ENCODE measurements around the gene ADAMTS20. TPM values are rescaled to one million over a fixed set of nuclear protein-coding genes. Genes with fewer than 3 reads are reported as not detected.
A peak's percentile ranks its signal among the peaks of the same experiment; 100 is the strongest.

ADAMTS20 gene
- total RNA-seq, 1 experiment from 2014 or later: 0.17 TPM

DNA sequence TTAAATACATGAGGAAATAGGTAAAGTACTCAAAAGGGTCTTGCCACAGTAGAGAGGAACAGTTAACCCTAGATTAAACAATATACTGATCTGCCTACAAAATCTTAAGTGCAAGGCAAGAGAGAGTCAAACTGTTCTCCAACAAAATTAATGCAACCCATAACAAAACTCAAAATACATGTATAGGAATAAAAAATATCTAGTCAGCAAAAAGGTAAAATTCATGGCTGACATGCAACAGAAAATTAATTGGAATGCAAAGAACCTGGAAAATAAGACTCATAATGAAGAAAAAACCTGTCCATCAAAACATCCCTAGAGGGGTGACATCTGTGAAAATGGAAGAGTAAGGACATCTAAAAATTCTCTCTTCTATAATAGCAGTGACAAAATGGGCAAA is 173.6 kb downstream of the ADAMTS20 start:
- TF ChIP-seq, protein P1, sequence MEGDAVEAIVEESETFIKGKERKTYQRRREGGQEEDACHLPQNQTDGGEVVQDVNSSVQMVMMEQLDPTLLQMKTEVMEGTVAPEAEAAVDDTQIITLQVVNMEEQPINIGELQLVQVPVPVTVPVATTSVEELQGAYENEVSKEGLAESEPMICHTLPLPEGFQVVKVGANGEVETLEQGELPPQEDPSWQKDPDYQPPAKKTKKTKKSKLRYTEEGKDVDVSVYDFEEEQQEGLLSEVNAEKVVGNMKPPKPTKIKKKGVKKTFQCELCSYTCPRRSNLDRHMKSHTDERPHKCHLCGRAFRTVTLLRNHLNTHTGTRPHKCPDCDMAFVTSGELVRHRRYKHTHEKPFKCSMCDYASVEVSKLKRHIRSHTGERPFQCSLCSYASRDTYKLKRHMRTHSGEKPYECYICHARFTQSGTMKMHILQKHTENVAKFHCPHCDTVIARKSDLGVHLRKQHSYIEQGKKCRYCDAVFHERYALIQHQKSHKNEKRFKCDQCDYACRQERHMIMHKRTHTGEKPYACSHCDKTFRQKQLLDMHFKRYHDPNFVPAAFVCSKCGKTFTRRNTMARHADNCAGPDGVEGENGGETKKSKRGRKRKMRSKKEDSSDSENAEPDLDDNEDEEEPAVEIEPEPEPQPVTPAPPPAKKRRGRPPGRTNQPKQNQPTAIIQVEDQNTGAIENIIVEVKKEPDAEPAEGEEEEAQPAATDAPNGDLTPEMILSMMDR (conservative IDR thresholded peaks at IDR 0.05; ENCODE audit: low read depth, low read length): no peak
- TF ChIP-seq EZH2 (IDR thresholded peaks at IDR 0.05; ENCODE audit: borderline replicate concordance, low read depth, low read length, poor library complexity, severe bottlenecking): no peak
- CTCF ChIA-PET: no interaction called here

DNA sequence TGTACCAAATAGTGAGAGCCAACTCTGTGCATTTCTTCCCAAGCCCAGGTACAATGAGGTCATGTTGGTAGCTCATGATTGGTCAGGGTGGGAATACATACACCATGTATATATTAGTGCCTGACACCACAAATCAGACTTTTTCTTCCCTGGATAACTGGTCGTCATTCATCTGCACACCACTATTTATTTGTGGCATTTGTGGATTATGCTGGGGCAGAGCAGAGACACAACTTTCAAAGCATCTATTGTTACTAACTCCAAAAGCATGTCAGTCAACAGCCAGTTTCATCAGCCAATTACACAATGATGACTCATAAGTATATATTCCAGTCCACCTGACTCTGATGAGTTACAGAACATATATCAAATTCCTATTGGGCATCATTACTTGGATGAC is 181.7 kb downstream of the ADAMTS20 start:
- no peaks in the 10 kb centered on the region for H3K4me1 ChIP-seq (ENCODE audit: insufficient read depth, low read length, poor library complexity, severe bottlenecking)
- no peak overlapping the region for H3K27ac ChIP-seq (ENCODE audit: low read depth, low read length, poor library complexity, severe bottlenecking)
- POLR2A ChIA-PET (ENCODE audit: low non-redundant PET): no interaction called here
- no peaks in the 10 kb centered on the region for H3K27me3 ChIP-seq (replicated peaks; ENCODE audit: insufficient read depth, low read depth, low read length, poor library complexity)
- H3K9me3 ChIP-seq (ENCODE audit: low read depth, low read length, poor library complexity, severe bottlenecking): no peaks in the 10 kb centered on the region
- no peak overlapping the region for H3K4me3 ChIP-seq (ENCODE audit: low read depth, low read length, poor library complexity, severe bottlenecking)
- no peaks in the 10 kb centered on the region for H3K36me3 ChIP-seq (ENCODE audit: insufficient read depth, low read length, poor library complexity, severe bottlenecking)
- intact Hi-C loops (cut with micrococcal nuclease; ENCODE audit: unreplicated experiment): no loop called here
- CTCF ChIA-PET: no interaction called here
- DNase-seq (ENCODE audit: low spot score): peak; percentile 3
- no TSS peak for BruUV-seq (replicated peaks)
- TF ChIP-seq, protein P1 (conservative IDR thresholded peaks at IDR 0.05; ENCODE audit: low read depth, low read length): no peak
- no peak for TF ChIP-seq EZH2 (IDR thresholded peaks at IDR 0.05; ENCODE audit: borderline replicate concordance, low read depth, low read length, poor library complexity, severe bottlenecking)

More for the DNA sequence above, 173.6 kb downstream of the ADAMTS20 start:
- H3K4me3 ChIP-seq (ENCODE audit: low read depth, low read length, poor library complexity, severe bottlenecking): no peak overlapping the region
- POLR2A ChIA-PET (ENCODE audit: low non-redundant PET): no interaction called here
- no peaks in the 10 kb centered on the region for H3K4me1 ChIP-seq (ENCODE audit: insufficient read depth, low read length, poor library complexity, severe bottlenecking)
- H3K36me3 ChIP-seq (ENCODE audit: insufficient read depth, low read length, poor library complexity, severe bottlenecking): no peaks in the 10 kb centered on the region
- peaks cover 9% of the 10 kb centered on the region for H3K9me3 ChIP-seq (ENCODE audit: low read depth, low read length, poor library complexity, severe bottlenecking)
- no peak for DNase-seq (ENCODE audit: low spot score)
- no TSS peak for BruUV-seq (replicated peaks)
- H3K27ac ChIP-seq (ENCODE audit: low read depth, low read length, poor library complexity, severe bottlenecking): no peak overlapping the region
- intact Hi-C loops (cut with micrococcal nuclease; ENCODE audit: unreplicated experiment): no loop called here
- H3K27me3 ChIP-seq (replicated peaks; ENCODE audit: insufficient read depth, low read depth, low read length, poor library complexity): no peaks in the 10 kb centered on the region

DNA sequence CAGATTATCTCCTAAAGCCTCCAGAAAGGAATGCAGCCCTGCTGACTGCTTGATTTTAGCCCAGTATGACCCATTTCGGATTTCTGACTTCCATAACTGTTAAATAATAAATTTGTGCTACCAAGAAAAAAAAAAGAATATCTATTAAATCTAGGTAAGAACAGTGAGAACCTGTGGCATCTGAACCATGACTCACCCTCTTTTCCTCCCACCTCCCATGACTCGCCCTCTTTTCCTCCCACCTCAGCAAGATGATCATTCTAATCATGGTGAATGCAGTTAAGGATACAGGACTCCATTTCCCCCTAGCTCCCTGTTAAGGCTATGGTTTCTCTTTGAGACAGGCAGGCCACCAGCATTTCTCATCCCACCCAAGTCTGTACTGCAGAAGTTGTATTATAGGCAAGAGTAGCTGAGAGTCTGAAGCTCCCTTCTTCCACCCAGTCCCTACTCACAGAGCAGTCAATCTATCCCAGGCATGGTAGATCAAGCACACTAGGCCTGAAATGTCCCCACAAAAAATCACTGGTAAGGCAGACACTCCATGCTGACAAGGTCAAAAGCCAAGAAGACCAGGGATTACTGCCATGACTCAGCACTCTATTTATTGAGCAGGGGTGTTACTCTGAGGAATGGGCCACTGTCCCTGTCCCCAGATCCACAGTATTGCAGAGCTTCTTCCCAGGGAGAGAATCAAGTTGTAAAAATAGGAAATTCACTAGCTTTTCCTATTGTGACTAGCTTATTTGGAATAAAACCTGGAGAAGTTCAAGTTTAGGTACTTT is 188.9 kb downstream of the ADAMTS20 start:
- no peak for DNase-seq (ENCODE audit: low spot score)
- no peaks in the 10 kb centered on the region for H3K4me1 ChIP-seq (ENCODE audit: insufficient read depth, low read length, poor library complexity, severe bottlenecking)
- no peak overlapping the region for H3K4me3 ChIP-seq (ENCODE audit: low read depth, low read length, poor library complexity, severe bottlenecking)
- no peak for TF ChIP-seq EZH2 (IDR thresholded peaks at IDR 0.05; ENCODE audit: borderline replicate concordance, low read depth, low read length, poor library complexity, severe bottlenecking)
- TF ChIP-seq, protein P1 (conservative IDR thresholded peaks at IDR 0.05; ENCODE audit: low read depth, low read length): no peak
- CTCF ChIA-PET: interaction anchor here (0.6 kb wide), 1 partner anchor 371 kb away, joined by 12 read pairs; no protein-coding TSS in a partner anchor
- POLR2A ChIA-PET (ENCODE audit: low non-redundant PET): no interaction called here
- no peaks in the 10 kb centered on the region for H3K27me3 ChIP-seq (replicated peaks; ENCODE audit: insufficient read depth, low read depth, low read length, poor library complexity)
- no peak overlapping the region for H3K27ac ChIP-seq (ENCODE audit: low read depth, low read length, poor library complexity, severe bottlenecking)
- intact Hi-C loops (cut with micrococcal nuclease; ENCODE audit: unreplicated experiment): no loop called here
- H3K9me3 ChIP-seq (ENCODE audit: low read depth, low read length, poor library complexity, severe bottlenecking): no peaks in the 10 kb centered on the region
- BruUV-seq (replicated peaks): no TSS peak
- no peaks in the 10 kb centered on the region for H3K36me3 ChIP-seq (ENCODE audit: insufficient read depth, low read length, poor library complexity, severe bottlenecking)

All from A673 (cell line).